Panc1 (cell line): ENCODE data around the gene NT5C1A. TPM values are rescaled to one million over a fixed set of nuclear protein-coding genes. Genes with fewer than 3 reads are reported as not detected.

Experiments
- ATAC-seq: fragments of 200-7000 bp; cut with Tn5 transposase; 2 replicates; pipeline ENCODE4 v1.9.1; 2020; ENCODE audit warnings: mild to moderate bottlenecking, moderate library complexity
- BruUV-seq: library from RNA; stranded (reverse); fragments of 400-500 nt; replicated peaks from 2 replicates; lab custom pipeline; 2021; lab: Mats Ljungman, UMichigan
- CTCF ChIA-PET: fragments of 300-600 bp; sonication (Branson Sonifier 250); formaldehyde crosslinking; loops from one replicate; lab custom pipeline; 2022; ENCODE audit warnings: antibody characterized with exemption; lab: Charles Lee
- POLR2A ChIA-PET: fragments of 300-600 bp; sonication (Branson Sonifier 250); formaldehyde crosslinking; loops from one replicate; lab custom pipeline; 2022; ENCODE audit warnings: antibody characterized with exemption; lab: Charles Lee
- DNase-seq: peaks from one replicate; pipeline ENCODE4 v3.0.0-alpha.2; 2010; ENCODE audit warnings: low read depth, low spot score
- H3K27ac ChIP-seq: 2 replicates; pipeline ENCODE4 v1.5.1; 2011; ENCODE audit warnings: mild to moderate bottlenecking, low read length, inconsistent platforms
- H3K27me3 ChIP-seq: fragments of 200-500 bp; sonication (Bioruptor generic); 2 replicates; pipeline ENCODE4 v1.6.0; 2014; ENCODE audit warnings: low read length, inconsistent platforms; ENCODE audit not compliant: control insufficient read depth, insufficient read depth
- H3K36me3 ChIP-seq: fragments of 200-500 bp; sonication (Bioruptor generic); 2 replicates; pipeline ENCODE4 v1.5.1; 2014; ENCODE audit warnings: inconsistent platforms, mild to moderate bottlenecking, low read length, moderate library complexity; ENCODE audit not compliant: control insufficient read depth, insufficient read depth
- H3K4me1 ChIP-seq: 2 replicates; pipeline ENCODE4 v1.5.1; 2011; ENCODE audit warnings: inconsistent platforms, mild to moderate bottlenecking, low read length, moderate library complexity; ENCODE audit not compliant: control insufficient read depth, insufficient read depth
- H3K4me3 ChIP-seq, 2 experiments: 2 replicates each; pipeline ENCODE4 v1.5.1; 2011 to 2012; ENCODE audit warnings: low read depth in 2 of 2, low read length in 2 of 2, mild to moderate bottlenecking in 2 of 2, inconsistent platforms in 1 of 2, moderate library complexity in 1 of 2
- H3K9me3 ChIP-seq: fragments of 200-500 bp; sonication (Bioruptor generic); 2 replicates; pipeline ENCODE4 v1.5.1; 2014; ENCODE audit warnings: low read depth, mild to moderate bottlenecking, inconsistent platforms, low read length, moderate library complexity; ENCODE audit not compliant: control insufficient read depth, insufficient read depth
- POLR2AphosphoS5 ChIP-seq: IDR thresholded peaks from 2 replicates; pipeline ENCODE4 v1.6.1; 2012; ENCODE audit warnings: mild to moderate bottlenecking, low read depth, low read length, moderate library complexity
- SIN3A ChIP-seq: IDR thresholded peaks from 2 replicates; pipeline ENCODE4 v1.6.1; 2012; ENCODE audit warnings: low read depth, mild to moderate bottlenecking, low read length, moderate library complexity, borderline replicate concordance; ENCODE audit not compliant: insufficient read depth
- TCF7L2 ChIP-seq: IDR thresholded peaks from 2 replicates; pipeline ENCODE4 v1.6.1; 2011; ENCODE audit warnings: mild to moderate bottlenecking, low read depth, low read length, inconsistent platforms
- in situ Hi-C: cut with HindIII; loops from 2 replicates; pipeline ENCODE4 v1.10.0; 2016; ENCODE audit warnings: low sequenced_read_pairs, low pct_unique_long_range_greater_than_20kb
- intact Hi-C: fragments of 100-400 bp; cut with micrococcal nuclease; formaldehyde crosslinking; loops from one replicate; pipeline ENCODE4 v1.10.0; 2022; ENCODE audit not compliant: unreplicated experiment
- total RNA-seq: library from RNA; stranded (reverse); gene quantifications from one replicate; pipeline ENCODE4 v1.2.1, GENCODE V29; 2021; ENCODE audit not compliant: unreplicated experiment
- TF ChIP-seq, protein P1 (sequence below), 2 experiments: IDR thresholded peaks; 2 replicates each; pipeline ENCODE4 v1.6.1; 2011 to 2012; ENCODE audit warnings: low read depth in 2 of 2, control low read depth in 1 of 2, low read length in 1 of 2, mild to moderate bottlenecking in 1 of 2, moderate library complexity in 1 of 2; ENCODE audit not compliant: insufficient read depth in 1 of 2
- TF ChIP-seq, protein P2 (sequence below): fragments of 450-650 bp; IDR thresholded peaks from 2 replicates; pipeline ENCODE4 v1.5.1; 2017; ENCODE audit warnings: mild to moderate bottlenecking

NT5C1A gene
- total RNA-seq, 1 experiment from 2014 or later, result not detected

DNA sequence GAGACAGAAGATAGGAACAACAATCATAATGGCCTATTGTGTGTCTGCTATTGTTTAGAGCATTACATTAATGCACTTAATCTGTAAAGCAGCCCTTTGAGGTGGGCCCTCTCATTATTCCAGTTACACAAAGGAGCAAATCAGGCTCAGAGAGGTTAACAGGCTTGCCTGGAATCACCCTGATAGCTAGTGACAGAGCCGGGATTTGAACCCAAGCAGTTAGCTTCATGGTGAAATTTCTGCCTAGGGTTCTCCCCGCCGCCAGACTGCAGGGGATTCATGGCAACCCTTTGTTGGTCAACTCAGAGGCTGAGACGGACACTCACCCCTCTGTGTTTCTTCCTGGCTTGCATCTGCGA is 39.6 kb downstream of the NT5C1A start:
- Histone ChIP-seq H3K4me3 (no peak overlapping the region), H3K27me3 (no peaks in the 10 kb centered on the region), H3K27ac (no peak overlapping the region), H3K4me1 (no peaks in the 10 kb centered on the region), H3K9me3 (no peaks in the 10 kb centered on the region), H3K36me3 (no peaks in the 10 kb centered on the region)
- no peak for DNase-seq
- TF ChIP-seq, protein P1, sequence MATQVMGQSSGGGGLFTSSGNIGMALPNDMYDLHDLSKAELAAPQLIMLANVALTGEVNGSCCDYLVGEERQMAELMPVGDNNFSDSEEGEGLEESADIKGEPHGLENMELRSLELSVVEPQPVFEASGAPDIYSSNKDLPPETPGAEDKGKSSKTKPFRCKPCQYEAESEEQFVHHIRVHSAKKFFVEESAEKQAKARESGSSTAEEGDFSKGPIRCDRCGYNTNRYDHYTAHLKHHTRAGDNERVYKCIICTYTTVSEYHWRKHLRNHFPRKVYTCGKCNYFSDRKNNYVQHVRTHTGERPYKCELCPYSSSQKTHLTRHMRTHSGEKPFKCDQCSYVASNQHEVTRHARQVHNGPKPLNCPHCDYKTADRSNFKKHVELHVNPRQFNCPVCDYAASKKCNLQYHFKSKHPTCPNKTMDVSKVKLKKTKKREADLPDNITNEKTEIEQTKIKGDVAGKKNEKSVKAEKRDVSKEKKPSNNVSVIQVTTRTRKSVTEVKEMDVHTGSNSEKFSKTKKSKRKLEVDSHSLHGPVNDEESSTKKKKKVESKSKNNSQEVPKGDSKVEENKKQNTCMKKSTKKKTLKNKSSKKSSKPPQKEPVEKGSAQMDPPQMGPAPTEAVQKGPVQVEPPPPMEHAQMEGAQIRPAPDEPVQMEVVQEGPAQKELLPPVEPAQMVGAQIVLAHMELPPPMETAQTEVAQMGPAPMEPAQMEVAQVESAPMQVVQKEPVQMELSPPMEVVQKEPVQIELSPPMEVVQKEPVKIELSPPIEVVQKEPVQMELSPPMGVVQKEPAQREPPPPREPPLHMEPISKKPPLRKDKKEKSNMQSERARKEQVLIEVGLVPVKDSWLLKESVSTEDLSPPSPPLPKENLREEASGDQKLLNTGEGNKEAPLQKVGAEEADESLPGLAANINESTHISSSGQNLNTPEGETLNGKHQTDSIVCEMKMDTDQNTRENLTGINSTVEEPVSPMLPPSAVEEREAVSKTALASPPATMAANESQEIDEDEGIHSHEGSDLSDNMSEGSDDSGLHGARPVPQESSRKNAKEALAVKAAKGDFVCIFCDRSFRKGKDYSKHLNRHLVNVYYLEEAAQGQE (IDR thresholded peaks at IDR 0.05; ENCODE audit: insufficient read depth in 1 of 2, low read depth in 2 of 2, low read length in 1 of 2), result no peak
- no peak for TF ChIP-seq TCF7L2
- no peak for TF ChIP-seq POLR2AphosphoS5
- TF ChIP-seq SIN3A, result no peak
- TF ChIP-seq, protein P2, sequence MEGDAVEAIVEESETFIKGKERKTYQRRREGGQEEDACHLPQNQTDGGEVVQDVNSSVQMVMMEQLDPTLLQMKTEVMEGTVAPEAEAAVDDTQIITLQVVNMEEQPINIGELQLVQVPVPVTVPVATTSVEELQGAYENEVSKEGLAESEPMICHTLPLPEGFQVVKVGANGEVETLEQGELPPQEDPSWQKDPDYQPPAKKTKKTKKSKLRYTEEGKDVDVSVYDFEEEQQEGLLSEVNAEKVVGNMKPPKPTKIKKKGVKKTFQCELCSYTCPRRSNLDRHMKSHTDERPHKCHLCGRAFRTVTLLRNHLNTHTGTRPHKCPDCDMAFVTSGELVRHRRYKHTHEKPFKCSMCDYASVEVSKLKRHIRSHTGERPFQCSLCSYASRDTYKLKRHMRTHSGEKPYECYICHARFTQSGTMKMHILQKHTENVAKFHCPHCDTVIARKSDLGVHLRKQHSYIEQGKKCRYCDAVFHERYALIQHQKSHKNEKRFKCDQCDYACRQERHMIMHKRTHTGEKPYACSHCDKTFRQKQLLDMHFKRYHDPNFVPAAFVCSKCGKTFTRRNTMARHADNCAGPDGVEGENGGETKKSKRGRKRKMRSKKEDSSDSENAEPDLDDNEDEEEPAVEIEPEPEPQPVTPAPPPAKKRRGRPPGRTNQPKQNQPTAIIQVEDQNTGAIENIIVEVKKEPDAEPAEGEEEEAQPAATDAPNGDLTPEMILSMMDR, result no peak
- BruUV-seq, result no TSS peak
- no peak for ATAC-seq
- in situ Hi-C loops (no loop called here), intact Hi-C loops (no loop called here)
- CTCF ChIA-PET, result no interaction called here
- POLR2A ChIA-PET, result no interaction called here

DNA sequence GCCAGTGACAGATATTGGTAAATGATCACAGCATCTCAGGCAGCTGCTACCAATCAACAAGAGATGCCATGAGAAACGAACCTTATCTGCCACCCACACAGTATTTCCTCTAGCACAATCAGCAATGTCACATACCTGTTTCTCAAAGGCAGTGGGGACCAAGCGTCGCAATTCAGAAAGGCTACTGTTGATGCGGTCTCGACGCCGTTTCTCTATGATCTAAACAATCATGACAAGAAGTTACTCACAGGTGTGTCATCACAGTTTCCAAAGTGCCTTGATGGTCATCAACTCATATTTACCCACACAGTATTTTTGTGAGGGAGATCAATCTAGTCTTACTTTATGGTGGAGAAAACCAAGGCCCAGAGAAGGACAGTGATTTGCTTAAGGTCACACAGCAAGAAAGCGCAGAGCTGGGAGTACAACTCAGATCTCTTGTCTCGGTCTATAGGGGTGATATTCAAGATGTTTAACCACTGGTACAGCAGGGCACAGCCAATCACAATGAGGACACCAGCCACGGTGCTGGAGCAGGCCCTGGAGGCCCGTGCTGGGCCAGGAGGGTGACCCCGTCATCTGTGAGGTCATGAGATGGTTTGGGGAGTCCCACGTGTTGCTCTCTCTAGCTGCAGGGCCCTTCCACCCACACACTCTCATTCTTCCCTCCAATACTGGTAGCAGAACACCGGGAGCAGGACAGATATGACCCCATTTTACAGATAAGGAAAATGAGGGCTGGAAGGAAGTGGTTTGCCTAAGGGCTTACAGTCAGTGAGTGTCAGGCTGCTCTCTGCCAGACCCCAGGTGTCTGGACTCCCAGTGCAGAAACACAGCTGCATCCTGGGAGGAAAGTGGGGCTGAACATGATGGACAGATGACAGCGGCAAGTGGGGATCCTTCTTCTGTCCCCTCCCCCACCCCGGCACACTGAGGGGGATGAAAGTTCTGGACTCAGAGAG is 40.3 kb downstream of the NT5C1A start:
- Histone ChIP-seq H3K4me3 (no peak overlapping the region), H3K9me3 (no peaks in the 10 kb centered on the region), H3K36me3 (no peaks in the 10 kb centered on the region), H3K4me1 (no peaks in the 10 kb centered on the region), H3K27ac (no peak overlapping the region), H3K27me3 (no peaks in the 10 kb centered on the region)
- intact Hi-C loops (no loop called here), in situ Hi-C loops (no loop called here)
- ATAC-seq (no peak), DNase-seq (no peak)
- ChIA-PET POLR2A (no interaction called here), CTCF (no interaction called here)
- BruUV-seq, result no TSS peak
- TF ChIP-seq, protein P2, result no peak
- TF ChIP-seq SIN3A, result no peak
- TF ChIP-seq POLR2AphosphoS5, result no peak
- TF ChIP-seq TCF7L2, result no peak
- TF ChIP-seq, protein P1 (IDR thresholded peaks at IDR 0.05; ENCODE audit: insufficient read depth in 1 of 2, low read depth in 2 of 2, low read length in 1 of 2), result no peak
